GM21786 (cell line): ENCODE data around the gene SCAF4.
"Not testable (repeated sequence)": the region's sequence is repeated elsewhere in the genome, so short reads cannot be mapped to it uniquely, and the experiment has no call there.

Experiments
- ATAC-seq: cut with Tn5 transposase; IDR thresholded peaks from one replicate; pipeline ENCODE4 v1.9.1; 2021; ENCODE audit not compliant: unreplicated experiment

SCAF4 gene

GRCh38 chr21:31737586-31738397 lies 5.9 kb upstream of the SCAF4 start:
- not testable (repeated sequence) for ATAC-seq

GRCh38 chr21:31735511-31735992 lies 3.6 kb upstream of the SCAF4 start:
- no peak for ATAC-seq

GRCh38 chr21:31733551-31734149 lies 1.7 kb upstream of the SCAF4 start:
- ATAC-seq: no peak

- ATAC-seq: no peak
These were observed 956 bp upstream of the SCAF4 start for GRCh38 chr21:31732597-31733550.

- peak; percentile 9 for ATAC-seq
These were observed 662 bp downstream of the SCAF4 start for GRCh38 chr21:31731056-31731856.

- no peak for ATAC-seq
These were observed 1.2 kb downstream of the SCAF4 start for GRCh38 chr21:31730712-31731055.

- ATAC-seq: no peak
These were observed 2.1 kb downstream of the SCAF4 start for GRCh38 chr21:31729622-31730343.

GRCh38 chr21:31728952-31729351 lies 3.0 kb downstream of the SCAF4 start:
- no peak for ATAC-seq

- ATAC-seq: no peak
These were observed 3.7 kb downstream of the SCAF4 start for GRCh38 chr21:31728191-31728590.

- ATAC-seq: no peak
These were observed 4.7 kb downstream of the SCAF4 start for GRCh38 chr21:31727181-31727580.

- ATAC-seq: no peak
These were observed 5.5 kb downstream of the SCAF4 start for GRCh38 chr21:31726407-31726806.

- ATAC-seq: no peak
These were observed 6.6 kb downstream of the SCAF4 start for GRCh38 chr21:31725202-31725839.

GRCh38 chr21:31724552-31724951 lies 7.4 kb downstream of the SCAF4 start:
- no peak for ATAC-seq

- ATAC-seq: no peak
These were observed 10.5 kb downstream of the SCAF4 start for GRCh38 chr21:31721381-31721780.

- ATAC-seq: no peak
These were observed 11.2 kb downstream of the SCAF4 start for GRCh38 chr21:31720739-31721138.

GRCh38 chr21:31720330-31720729 lies 11.6 kb downstream of the SCAF4 start:
- no peak for ATAC-seq

- ATAC-seq: no peak
These were observed 15.8 kb downstream of the SCAF4 start for GRCh38 chr21:31716106-31716505.

- no peak for ATAC-seq
These were observed 17.1 kb downstream of the SCAF4 start for GRCh38 chr21:31714741-31715365.
